ENCODE results near the gene CHMP2B.
"Not testable (repeated sequence)": the region's sequence is repeated elsewhere in the genome, so short reads cannot be mapped to it uniquely, and the experiment has no call there.

The CHMP2B gene

GRCh38 chr3:87246662-87247429 lies 19.7 kb downstream of the CHMP2B start:
- no peaks in the 10 kb centered on the region for H3K27me3 ChIP-seq (ENCODE audit: insufficient read depth, poor library complexity, severe bottlenecking)
- no peak for DNase-seq (ENCODE audit: low read depth in 1 of 2, low spot score in 1 of 2)
- no peak overlapping the region for H3K4me3 ChIP-seq (replicated peaks; ENCODE audit: insufficient read depth, low read length)
- no peak for TF ChIP-seq POLR2AphosphoS5 (IDR thresholded peaks at IDR 0.05; ENCODE audit: low read depth)
- TF ChIP-seq SPI1 (IDR thresholded peaks at IDR 0.05; ENCODE audit: borderline replicate concordance, low read depth) = no peak
- H3K27ac ChIP-seq (replicated peaks) = no peak overlapping the region

- TF ChIP-seq POLR2AphosphoS5 (IDR thresholded peaks at IDR 0.05; ENCODE audit: low read depth) (no peak), GABPA (IDR thresholded peaks at IDR 0.05; ENCODE audit: low read depth) (no peak), SPI1 (IDR thresholded peaks at IDR 0.05; ENCODE audit: borderline replicate concordance, low read depth) (no peak), REST (IDR thresholded peaks at IDR 0.05; ENCODE audit: insufficient replicate concordance, low read depth) (no peak), CTCF (IDR thresholded peaks at IDR 0.05; ENCODE audit: insufficient read depth, low read length) (no peak)
- DNase-seq (ENCODE audit: low read depth in 1 of 2, low spot score in 1 of 2) = no peak
- no peaks in the 10 kb centered on the region for H3K27me3 ChIP-seq (ENCODE audit: insufficient read depth, poor library complexity, severe bottlenecking)
- H3K27ac ChIP-seq (replicated peaks) = no peak overlapping the region
- no peak overlapping the region for H3K4me3 ChIP-seq (replicated peaks; ENCODE audit: insufficient read depth, low read length)
Observed at GRCh38 chr3:87247430-87247773, 20.3 kb downstream of the CHMP2B start.

GRCh38 chr3:87248231-87248630 lies 21.1 kb downstream of the CHMP2B start:
- not testable (repeated sequence) for H3K27me3 ChIP-seq (ENCODE audit: insufficient read depth, poor library complexity, severe bottlenecking); H3K27ac ChIP-seq (replicated peaks); DNase-seq (ENCODE audit: low read depth in 1 of 2, low spot score in 1 of 2); H3K4me3 ChIP-seq (replicated peaks; ENCODE audit: insufficient read depth, low read length)

- TF ChIP-seq CTCF (IDR thresholded peaks at IDR 0.05; ENCODE audit: insufficient read depth, low read length) (no peak), REST (IDR thresholded peaks at IDR 0.05; ENCODE audit: insufficient replicate concordance, low read depth) (no peak), GABPA (IDR thresholded peaks at IDR 0.05; ENCODE audit: low read depth) (no peak), SPI1 (IDR thresholded peaks at IDR 0.05; ENCODE audit: borderline replicate concordance, low read depth) (no peak), POLR2AphosphoS5 (IDR thresholded peaks at IDR 0.05; ENCODE audit: low read depth) (no peak)
- Histone ChIP-seq H3K27me3 (ENCODE audit: insufficient read depth, poor library complexity, severe bottlenecking) (no peaks in the 10 kb centered on the region), H3K27ac (replicated peaks) (no peak overlapping the region), H3K4me3 (replicated peaks; ENCODE audit: insufficient read depth, low read length) (no peak overlapping the region)
- no peak for DNase-seq (ENCODE audit: low read depth in 1 of 2, low spot score in 1 of 2)
Observed at GRCh38 chr3:87248831-87249230, 21.7 kb downstream of the CHMP2B start.

- Histone ChIP-seq H3K27ac (replicated peaks) (no peak overlapping the region), H3K4me3 (replicated peaks; ENCODE audit: insufficient read depth, low read length) (no peak overlapping the region), H3K27me3 (ENCODE audit: insufficient read depth, poor library complexity, severe bottlenecking) (no peaks in the 10 kb centered on the region)
- DNase-seq (ENCODE audit: low read depth in 1 of 2, low spot score in 1 of 2) = no peak
- TF ChIP-seq SPI1 (IDR thresholded peaks at IDR 0.05; ENCODE audit: borderline replicate concordance, low read depth) (no peak), POLR2AphosphoS5 (IDR thresholded peaks at IDR 0.05; ENCODE audit: low read depth) (no peak), CTCF (IDR thresholded peaks at IDR 0.05; ENCODE audit: insufficient read depth, low read length) (no peak), REST (IDR thresholded peaks at IDR 0.05; ENCODE audit: insufficient replicate concordance, low read depth) (no peak), GABPA (IDR thresholded peaks at IDR 0.05; ENCODE audit: low read depth) (no peak)
Observed at GRCh38 chr3:87250009-87250408, 22.9 kb downstream of the CHMP2B start.

Measured in HL-60 (cell line).